ENCODE data around the gene SERPINA10.
"Not testable (repeated sequence)": the region's sequence is repeated elsewhere in the genome, so short reads cannot be mapped to it uniquely, and the experiment has no call there.

SERPINA10 gene

GRCh38 chr14:94282991-94283723 is 9.9 kb downstream of the SERPINA10 start:
- DNase-seq (ENCODE audit: low read depth), result no peak

DNA sequence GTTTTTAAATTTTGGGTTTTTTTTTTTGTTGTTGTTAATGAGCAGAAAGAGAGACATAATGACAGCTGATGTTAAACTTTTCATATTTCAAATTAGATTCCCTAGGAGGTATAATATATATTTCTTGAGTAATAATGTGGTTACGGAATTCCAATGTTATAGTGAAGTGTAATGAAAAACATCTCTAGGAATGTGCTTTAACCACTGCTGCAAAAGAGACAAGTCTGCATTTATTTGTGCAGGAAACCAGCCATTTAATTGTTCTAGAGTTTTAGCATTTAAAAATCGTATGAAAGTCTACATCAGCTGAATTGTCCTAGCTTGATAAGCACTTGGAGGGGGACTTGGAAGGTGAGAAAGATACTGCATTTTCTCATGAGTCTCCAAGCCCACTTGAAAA is 14.3 kb downstream of the SERPINA10 start:
- DNase-seq (ENCODE audit: low read depth), result no peak

GRCh38 chr14:94276898-94277561 is 16.0 kb downstream of the SERPINA10 start:
- not testable (repeated sequence) for DNase-seq (ENCODE audit: low read depth)

GRCh38 chr14:94269156-94269555 is 23.9 kb downstream of the SERPINA10 start:
- no peak for DNase-seq (ENCODE audit: low read depth)

GRCh38 chr14:94268582-94268981 is 24.5 kb downstream of the SERPINA10 start:
- DNase-seq (ENCODE audit: low read depth), result not testable (repeated sequence)

- DNase-seq (ENCODE audit: low read depth), result no peak
These were observed 25.7 kb downstream of the SERPINA10 start for GRCh38 chr14:94267352-94267751.

DNA sequence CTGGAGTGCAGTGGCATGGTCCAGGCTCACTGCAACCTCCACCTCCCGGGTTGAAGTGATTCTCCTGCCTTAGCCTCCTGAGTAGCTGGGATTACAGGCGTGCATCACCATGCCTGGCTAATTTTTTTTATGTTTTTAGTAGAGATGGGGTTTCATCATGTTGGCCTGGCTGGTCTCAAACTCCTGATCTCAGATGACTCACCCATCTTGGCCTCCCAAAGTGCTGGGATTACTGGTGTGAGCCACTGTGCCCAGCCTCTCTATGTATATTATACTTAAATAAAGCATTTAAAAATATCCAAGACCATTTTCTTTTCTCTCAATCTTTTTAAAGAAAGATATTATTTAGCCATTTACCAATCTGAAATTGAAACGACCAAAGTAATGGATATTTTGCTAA is 28.9 kb downstream of the SERPINA10 start:
- DNase-seq (ENCODE audit: low read depth), result not testable (repeated sequence)

DNA sequence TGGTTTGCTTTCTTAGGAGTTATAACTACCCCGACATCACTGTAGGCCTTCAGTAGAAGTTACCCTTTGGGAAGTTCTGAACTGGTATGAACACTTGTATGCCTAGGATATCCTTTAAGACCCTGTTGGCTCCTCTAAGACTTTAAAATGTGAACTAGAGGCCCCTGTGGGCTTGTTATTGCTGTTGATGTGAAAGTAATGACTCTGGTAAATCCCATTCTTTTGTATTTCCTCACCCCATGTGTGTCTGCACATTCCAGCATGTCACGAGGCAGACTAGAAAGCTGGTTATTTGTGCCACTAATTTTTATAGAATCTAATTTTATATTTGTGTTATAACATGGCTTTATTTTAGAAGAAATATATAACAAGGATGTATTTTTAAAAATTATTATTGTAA is 48.9 kb downstream of the SERPINA10 start:
- DNase-seq (ENCODE audit: low read depth), result no peak

- no peak for DNase-seq (ENCODE audit: low read depth)
These were observed 53.7 kb downstream of the SERPINA10 start for GRCh38 chr14:94239406-94239805.

DNA sequence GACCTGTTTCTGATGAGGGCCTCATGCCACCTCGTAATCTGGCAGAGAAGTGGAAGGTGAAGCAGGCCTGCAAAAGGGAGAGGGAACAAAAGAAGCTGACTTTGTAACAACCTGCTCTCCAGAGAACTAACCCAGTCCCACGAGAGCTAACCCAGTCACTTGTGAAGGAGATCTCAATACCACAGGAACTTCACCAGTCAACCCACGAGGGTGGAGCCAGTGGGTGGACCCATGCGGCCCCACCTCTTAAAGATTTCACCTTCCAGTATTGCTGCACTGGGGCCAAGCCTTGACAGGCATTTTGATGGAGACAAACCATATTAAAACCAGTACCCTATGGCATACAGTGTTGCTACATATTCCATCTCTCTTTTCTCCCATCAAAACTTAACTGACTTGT is 55.1 kb downstream of the SERPINA10 start:
- DNase-seq (ENCODE audit: low read depth), result no peak

- DNase-seq (ENCODE audit: low read depth), result no peak
These were observed 56.0 kb downstream of the SERPINA10 start for GRCh38 chr14:94237046-94237445.
